NCI-H2196 treated with DMSO at 0.1 percent for 48 hours (cell line): Measurements from ENCODE around the gene BCO1.
"Not testable (repeated sequence)": the region's sequence is repeated elsewhere in the genome, so short reads cannot be mapped to it uniquely, and the experiment has no call there.

Source experiments
- DNase-seq: peaks from one replicate; lab custom pipeline; 2025; ENCODE audit not compliant: unreplicated experiment; lab: John Stamatoyannopoulos, UW

BCO1 gene, protein sequence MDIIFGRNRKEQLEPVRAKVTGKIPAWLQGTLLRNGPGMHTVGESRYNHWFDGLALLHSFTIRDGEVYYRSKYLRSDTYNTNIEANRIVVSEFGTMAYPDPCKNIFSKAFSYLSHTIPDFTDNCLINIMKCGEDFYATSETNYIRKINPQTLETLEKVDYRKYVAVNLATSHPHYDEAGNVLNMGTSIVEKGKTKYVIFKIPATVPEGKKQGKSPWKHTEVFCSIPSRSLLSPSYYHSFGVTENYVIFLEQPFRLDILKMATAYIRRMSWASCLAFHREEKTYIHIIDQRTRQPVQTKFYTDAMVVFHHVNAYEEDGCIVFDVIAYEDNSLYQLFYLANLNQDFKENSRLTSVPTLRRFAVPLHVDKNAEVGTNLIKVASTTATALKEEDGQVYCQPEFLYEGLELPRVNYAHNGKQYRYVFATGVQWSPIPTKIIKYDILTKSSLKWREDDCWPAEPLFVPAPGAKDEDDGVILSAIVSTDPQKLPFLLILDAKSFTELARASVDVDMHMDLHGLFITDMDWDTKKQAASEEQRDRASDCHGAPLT

DNA sequence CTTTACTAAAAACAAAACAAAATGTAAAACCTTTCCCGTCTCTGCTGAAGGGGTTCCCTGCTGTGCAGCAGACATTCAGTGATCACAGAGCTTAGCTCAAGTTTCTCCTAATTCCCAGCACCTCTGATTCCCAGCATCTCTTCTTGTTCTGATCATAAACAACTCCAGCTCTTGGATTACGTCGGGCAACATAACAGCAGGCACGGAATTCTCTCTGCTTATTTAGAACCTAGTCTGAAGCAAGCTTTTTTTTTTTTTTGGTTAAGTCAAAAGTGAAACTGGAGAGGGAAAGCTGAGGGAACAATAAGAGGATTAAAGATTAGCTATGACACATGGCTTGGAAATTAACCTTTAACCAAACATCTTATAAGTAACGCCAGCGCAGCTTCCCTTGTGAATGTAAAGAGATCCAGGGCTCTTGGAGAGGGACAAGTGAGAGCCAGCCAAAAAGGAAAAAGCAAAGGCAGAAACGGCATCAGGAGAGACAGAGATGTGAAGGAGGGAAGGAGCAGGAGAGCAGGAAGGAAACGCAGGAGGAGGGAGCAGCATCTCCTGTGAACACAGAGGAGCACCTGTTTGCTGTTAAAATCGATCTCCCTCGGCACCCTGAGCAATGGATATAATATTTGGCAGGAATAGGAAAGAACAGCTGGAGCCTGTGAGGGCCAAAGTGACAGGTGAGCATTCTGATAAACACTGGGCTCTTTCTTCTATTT is at the start of gene BCO1:
Gene BCO1, plus strand, starts transcription at position 394 of the 716 bp plus-strand sequence. Its CDS starts 220 bp downstream, at position 614.
- DNase-seq, result peak; percentile 5

DNA sequence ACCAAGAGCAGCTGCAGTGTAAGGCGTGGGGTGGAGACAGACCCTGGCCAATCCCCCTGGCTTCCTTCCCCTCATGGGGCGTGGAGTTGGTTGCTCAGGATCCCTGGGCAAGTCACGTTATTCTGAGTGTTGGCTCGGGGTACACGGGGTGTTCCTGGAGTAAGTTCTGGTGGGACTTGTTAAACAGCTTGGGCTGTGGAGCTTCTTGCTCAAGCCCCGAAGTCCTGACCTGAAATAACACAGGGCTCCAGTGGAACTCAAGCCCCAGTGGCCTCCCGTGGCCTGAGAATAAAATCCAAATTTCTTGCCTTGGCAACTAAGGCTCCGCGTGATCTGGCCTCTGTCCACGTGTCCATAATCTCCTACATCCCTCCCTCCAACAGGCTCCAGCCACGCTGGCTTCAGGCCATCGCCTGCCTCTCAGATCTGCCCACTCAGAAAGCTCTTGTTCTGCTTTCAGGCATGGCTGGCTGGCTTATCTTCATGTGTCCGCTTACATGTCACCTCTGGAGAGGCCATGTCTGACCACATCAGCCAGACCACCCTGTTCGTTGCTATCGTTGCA is 49.3 kb upstream of the BCO1 start:
- DNase-seq, result no peak

- no peak for DNase-seq
These were observed 47.8 kb upstream of the BCO1 start for GRCh38 chr16:81190667-81191066.

GRCh38 chr16:81195885-81196534 is 42.5 kb upstream of the BCO1 start:
- no peak for DNase-seq

DNA sequence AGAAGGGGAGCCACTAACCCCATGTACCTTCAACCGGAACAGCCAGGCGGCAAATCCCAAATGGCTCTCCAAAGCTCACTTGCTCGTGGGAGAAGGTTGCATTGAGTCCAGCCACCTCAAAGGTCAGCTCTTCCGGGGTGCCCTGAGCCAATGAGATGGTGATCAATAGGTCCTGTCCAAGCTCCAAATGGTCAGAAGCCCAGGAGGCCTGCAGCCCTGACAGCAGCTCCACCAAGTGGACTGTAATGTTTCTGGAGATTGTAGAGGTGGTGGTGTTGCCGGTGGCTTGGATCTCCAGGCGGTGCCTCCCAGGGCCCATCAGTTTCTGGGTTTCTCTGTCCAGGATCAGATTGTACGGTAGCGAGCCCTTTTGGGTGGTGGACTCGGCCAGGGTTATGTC is 39.9 kb upstream of the BCO1 start:
- DNase-seq, result no peak

DNA sequence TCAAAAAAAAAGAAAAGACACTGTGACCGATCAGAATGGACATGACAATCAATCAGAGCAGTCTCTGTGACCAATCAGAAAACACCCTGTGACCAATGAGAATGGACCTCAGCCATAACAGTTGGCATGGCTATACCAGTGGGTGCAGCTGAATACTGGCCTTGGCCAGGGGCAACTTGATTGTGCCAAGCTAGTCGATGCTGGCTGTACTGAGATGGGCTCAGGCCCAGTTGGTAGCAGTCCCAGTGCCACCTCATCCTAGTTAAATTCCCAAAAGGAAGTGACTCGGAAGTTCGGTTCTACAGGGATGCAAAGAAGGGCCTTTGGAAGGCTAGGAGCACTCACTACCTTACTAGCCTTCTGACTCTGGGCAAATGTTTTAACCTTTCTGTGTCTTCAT is 37.2 kb upstream of the BCO1 start:
- DNase-seq, result no peak

DNA sequence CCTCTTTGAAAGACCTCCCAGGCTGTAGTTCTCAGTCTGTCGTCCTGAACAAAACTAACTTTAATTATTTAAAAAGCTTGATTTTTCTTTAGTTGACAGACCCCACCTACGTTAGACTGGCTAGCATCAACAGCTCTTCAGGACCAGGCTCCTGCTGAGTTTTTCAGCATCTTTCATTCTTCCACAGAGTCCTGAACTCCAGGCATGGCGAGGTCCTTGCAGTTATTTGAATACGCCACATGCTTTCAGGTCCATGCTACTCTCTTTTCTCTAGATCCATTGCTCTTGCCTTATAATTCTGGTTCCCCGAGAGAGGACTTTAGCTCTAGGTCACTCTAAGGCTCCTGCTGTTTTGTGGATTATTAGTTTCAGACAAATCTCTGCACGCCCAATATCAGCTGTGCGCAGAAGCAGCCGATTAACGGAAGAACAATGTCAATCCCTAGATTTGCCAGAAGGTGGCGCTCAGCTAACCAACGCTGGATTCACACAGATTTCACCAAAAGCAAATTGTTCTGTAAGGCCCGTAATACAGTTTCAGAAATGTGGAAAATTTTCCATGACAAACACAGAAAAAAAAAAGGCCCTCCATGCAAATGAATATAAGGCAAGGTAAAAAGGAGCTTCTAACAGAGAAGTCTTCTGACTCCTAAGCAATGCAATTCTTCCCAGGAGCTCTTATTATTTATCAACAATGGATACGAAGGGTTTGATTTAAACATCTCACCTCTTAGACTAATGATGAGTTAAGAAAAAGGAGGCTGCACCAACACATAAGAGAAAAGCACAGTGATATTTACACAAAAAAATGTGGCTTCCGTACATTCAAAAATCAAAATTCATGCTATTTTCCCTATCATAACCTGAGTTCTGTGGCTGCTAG is 33.5 kb upstream of the BCO1 start:
- DNase-seq, result no peak

DNA sequence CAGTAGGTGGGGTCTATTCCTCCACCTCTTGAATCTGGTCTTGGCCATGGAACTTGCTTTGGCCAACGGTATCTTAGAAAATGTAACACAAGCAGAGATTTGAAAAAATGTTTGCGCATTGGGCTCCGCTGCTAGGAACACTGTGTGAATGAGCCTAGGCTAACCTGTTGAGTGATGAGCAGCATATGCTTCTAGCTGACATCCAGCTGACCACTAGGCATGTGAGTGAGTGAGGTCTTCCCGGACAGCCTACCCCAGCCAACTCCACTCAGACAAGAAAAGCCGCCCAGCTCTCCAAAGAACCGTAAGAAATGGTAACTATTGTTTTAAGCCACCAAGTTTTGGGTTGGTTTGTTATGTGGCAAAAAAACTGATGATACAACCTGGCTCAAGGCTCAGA is 31.4 kb upstream of the BCO1 start:
- DNase-seq, result no peak

- no peak for DNase-seq
These were observed 27.7 kb upstream of the BCO1 start for GRCh38 chr16:81210807-81211206.

DNA sequence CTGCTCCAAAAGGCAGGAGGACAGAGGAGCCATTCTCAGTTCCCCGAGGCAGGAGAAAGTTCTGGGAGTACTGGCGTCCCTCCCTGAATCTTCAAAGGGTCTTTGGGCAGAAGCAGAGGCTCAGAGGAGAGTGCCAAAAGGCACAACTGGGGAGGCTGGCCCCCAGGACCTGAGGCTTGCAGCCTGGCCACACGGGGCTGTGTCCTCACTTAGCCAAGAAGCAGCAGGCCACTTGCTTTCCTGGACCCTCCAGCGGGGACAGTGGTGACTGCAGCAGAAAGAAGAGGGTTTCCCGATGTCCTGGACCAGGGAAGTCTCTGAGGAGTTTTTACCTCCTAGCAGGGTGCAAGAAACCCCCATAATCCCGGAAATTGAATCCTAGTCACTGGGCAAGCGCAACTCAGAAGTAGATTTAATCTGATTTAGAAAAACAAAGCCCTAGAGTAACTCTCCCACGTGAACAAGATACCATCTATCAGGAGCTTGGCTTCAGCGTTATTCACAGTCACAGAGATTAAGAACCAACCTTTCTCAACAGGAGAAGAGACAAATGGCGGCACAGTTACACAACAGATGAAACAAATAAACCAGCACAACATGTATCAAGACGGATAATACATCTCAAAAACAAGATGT is 25.5 kb upstream of the BCO1 start:
- DNase-seq, result no peak

DNA sequence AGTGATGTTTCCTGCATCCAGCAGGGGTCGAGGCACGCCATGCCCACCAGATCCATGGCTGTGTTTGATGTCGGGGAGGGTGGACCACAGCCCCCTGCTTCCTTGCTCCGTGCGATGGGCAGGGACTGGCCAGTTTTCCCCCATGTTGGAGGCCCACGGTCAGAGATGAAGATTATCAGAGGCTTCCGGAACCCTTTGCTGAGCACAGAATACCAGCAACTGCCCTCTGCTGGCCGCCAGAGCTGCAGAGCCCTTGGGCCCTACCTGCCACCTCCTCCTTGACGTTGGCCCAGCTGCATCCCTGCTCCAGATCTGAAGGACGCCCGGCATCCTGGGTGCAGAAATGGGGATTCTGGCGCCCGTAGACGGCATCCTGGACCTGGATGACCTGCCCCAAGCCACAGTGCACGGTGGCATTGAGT is 23.7 kb upstream of the BCO1 start:
- no peak for DNase-seq

DNA sequence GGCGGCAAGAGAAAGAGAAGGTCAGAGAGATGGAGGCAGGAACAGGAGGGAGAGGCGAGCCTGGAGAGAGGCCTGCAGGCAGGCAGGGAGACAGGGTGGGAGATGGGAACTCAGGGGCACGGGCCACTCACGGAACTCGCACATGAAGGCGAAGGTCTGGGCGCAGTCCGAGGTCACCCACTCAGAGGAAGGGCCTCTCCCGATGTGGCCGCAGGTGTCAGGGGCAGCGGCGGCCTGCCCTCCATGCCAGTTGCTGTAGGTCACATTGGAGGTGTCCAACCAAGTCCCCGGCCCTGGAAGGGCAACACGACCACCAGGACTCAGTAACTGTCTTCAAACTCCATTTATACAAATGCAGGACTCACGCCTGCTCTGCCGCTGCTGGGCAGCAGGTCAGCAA is 22.4 kb upstream of the BCO1 start:
- DNase-seq, result no peak

- DNase-seq, result no peak
These were observed 21.8 kb upstream of the BCO1 start for GRCh38 chr16:81216706-81217105.

GRCh38 chr16:81219151-81219550 is 19.3 kb upstream of the BCO1 start:
- DNase-seq, result no peak

GRCh38 chr16:81220349-81220748 is 18.1 kb upstream of the BCO1 start:
- DNase-seq, result no peak

- DNase-seq, result no peak
These were observed 16.8 kb upstream of the BCO1 start for GRCh38 chr16:81221731-81222130.

DNA sequence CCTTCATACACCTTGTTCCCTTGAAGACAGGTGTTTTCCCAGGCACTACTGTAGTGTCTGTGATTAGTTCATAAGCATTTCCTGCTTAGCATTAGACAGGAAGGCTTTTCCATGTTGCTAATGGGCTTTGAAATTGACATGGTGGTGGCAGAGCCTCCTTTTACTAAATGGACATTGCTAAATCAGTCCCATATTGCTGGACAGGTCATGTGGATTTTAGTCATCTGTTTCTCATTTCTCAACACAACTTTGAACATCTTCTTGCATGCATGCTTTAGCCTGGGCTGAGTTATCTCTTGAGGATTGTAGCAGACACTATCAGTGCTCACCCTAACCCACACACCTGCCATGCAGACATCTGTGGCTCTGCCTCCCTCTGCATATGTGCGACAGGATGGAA is 13.7 kb upstream of the BCO1 start:
- no peak for DNase-seq

DNA sequence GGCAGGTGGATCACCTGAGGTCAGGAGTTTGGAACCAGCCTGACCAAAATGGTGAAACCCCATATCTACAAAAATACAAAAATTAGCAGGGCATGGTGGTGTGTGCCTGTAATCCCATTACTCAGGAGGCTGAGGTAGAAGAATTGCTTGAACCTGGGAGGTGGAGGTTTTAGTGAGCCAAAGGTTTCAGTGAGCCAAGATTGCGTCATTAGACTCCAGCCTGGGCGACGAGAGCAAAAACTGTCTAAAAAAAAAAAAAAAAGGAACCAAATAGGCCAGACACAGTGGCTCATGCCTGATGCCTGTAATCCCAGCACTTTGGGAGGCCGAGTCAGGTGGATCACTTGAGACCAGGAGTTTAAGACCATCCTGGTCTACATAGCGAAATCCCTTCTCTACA is 12.8 kb upstream of the BCO1 start:
- not testable (repeated sequence) for DNase-seq

GRCh38 chr16:81227785-81228184 is 10.7 kb upstream of the BCO1 start:
- no peak for DNase-seq

- DNase-seq, result no peak
These were observed 8.7 kb upstream of the BCO1 start for GRCh38 chr16:81229811-81230210.
